Measurements from ENCODE around the gene TTC28. TPM values are rescaled to one million over a fixed set of nuclear protein-coding genes. Genes with fewer than 3 reads are reported as not detected.

TTC28 gene
- total RNA-seq, 2 donors from 2014 or later = 94.2 to 170 TPM

DNA sequence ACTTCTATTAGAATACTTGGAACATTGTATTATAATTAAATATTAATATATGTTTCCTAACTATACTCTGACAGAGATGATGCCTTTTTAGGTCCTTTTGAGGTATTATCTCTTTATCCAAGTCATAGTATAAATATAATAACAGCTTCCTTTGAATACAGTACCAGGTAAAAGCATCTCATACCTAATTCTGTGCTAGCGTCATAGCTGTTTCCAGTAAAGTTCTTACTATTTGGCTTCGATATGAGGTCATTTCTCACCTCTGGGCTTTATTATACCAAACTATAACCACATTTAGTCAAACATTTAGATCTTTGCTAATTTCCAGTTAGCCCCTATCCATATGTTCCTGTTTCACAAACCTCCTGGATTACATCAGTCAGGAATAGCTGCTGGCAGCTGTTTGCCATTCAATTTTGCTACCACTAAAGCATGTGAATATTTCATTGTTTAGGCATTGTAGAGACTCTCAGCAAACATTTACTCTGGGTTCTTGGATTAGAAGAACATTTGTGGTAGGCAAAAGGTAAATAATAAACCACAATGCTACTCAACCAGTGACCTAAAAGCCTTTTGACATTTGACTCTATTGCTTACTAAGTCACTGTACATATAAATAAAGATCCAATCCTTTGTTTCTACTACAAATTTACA lies 255.1 kb downstream of the TTC28 start:
- Histone ChIP-seq H3K27ac (no peak overlapping the region), H3K27me3 (replicated peaks; ENCODE audit: insufficient read depth) (no peaks in the 10 kb centered on the region), H3K4me1 (ENCODE audit: control insufficient read depth in 1 of 2, low read depth in 2 of 2) (peaks cover 13 to 18% of the 10 kb centered on the region in 2 donors), H3K4me3 (no peak overlapping the region), H3K36me3 (no peaks in the 10 kb centered on the region), H3K9me3 (no peaks in the 10 kb centered on the region)
- TF ChIP-seq, protein P1, sequence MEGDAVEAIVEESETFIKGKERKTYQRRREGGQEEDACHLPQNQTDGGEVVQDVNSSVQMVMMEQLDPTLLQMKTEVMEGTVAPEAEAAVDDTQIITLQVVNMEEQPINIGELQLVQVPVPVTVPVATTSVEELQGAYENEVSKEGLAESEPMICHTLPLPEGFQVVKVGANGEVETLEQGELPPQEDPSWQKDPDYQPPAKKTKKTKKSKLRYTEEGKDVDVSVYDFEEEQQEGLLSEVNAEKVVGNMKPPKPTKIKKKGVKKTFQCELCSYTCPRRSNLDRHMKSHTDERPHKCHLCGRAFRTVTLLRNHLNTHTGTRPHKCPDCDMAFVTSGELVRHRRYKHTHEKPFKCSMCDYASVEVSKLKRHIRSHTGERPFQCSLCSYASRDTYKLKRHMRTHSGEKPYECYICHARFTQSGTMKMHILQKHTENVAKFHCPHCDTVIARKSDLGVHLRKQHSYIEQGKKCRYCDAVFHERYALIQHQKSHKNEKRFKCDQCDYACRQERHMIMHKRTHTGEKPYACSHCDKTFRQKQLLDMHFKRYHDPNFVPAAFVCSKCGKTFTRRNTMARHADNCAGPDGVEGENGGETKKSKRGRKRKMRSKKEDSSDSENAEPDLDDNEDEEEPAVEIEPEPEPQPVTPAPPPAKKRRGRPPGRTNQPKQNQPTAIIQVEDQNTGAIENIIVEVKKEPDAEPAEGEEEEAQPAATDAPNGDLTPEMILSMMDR (IDR thresholded peaks at IDR 0.05) = no peak
- ATAC-seq (ENCODE audit: insufficient number of reproducible peaks, low FRiP score, low read depth) = no peak
- no peak for DNase-seq (ENCODE audit: low spot score)

DNA sequence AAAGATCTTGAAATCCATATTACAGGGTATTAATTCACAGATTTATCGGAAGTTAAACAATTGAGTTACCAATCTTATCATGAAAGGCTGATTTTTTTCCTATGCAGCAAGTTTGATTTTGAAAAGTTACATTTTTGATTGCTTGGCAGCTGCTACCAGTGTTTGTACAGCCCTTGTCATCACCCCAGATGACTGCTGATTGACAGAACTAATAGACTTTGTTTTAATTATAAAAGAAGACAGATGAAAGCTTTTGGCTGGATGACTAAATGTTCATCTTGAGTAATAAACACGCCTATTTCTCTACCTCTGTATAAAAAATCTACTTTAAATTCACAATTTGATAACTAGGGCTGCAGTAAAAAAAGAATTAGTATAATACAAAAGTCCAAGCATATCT lies 259.7 kb downstream of the TTC28 start:
- no peaks in the 10 kb centered on the region for H3K27me3 ChIP-seq (replicated peaks; ENCODE audit: insufficient read depth)
- H3K9me3 ChIP-seq = no peaks in the 10 kb centered on the region
- no peak overlapping the region for H3K27ac ChIP-seq
- H3K36me3 ChIP-seq = no peaks in the 10 kb centered on the region
- no peak overlapping the region for H3K4me3 ChIP-seq
- peaks cover 0 to 2% of the 10 kb centered on the region in 2 donors for H3K4me1 ChIP-seq (ENCODE audit: control insufficient read depth in 1 of 2, low read depth in 2 of 2)
- ATAC-seq (ENCODE audit: insufficient number of reproducible peaks, low FRiP score, low read depth) (no peak), DNase-seq (ENCODE audit: low spot score) (no peak)
- TF ChIP-seq, protein P1 (IDR thresholded peaks at IDR 0.05) = no peak

DNA sequence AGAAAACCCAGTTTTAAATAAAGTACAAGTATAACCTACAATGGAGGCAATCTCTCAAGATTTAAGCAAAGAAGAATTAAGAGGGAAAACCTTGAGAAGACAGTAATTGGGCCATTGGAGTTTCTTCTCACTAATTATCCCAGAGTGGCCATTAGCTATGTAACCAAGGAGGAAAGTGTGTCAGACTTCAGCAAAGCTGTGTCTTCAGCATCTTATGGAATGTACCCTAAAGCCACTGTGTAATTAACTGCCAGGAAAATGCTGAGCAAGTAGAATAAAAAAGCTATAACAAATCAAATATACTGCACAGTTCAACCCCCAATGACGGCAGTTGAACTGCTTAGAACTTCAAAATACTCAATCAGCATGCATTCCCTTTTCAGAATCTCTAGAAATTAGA lies 261.6 kb downstream of the TTC28 start:
- TF ChIP-seq, protein P1 (IDR thresholded peaks at IDR 0.05) = no peak
- H3K4me3 ChIP-seq = no peak overlapping the region
- H3K9me3 ChIP-seq = no peaks in the 10 kb centered on the region
- ATAC-seq (ENCODE audit: insufficient number of reproducible peaks, low FRiP score, low read depth) (no peak), DNase-seq (ENCODE audit: low spot score) (no peak)
- no peaks in the 10 kb centered on the region for H3K36me3 ChIP-seq
- H3K4me1 ChIP-seq (ENCODE audit: control insufficient read depth in 1 of 2, low read depth in 2 of 2) = peaks cover 7 to 13% of the 10 kb centered on the region in 2 donors
- no peaks in the 10 kb centered on the region for H3K27me3 ChIP-seq (replicated peaks; ENCODE audit: insufficient read depth)
- H3K27ac ChIP-seq = no peak overlapping the region

DNA sequence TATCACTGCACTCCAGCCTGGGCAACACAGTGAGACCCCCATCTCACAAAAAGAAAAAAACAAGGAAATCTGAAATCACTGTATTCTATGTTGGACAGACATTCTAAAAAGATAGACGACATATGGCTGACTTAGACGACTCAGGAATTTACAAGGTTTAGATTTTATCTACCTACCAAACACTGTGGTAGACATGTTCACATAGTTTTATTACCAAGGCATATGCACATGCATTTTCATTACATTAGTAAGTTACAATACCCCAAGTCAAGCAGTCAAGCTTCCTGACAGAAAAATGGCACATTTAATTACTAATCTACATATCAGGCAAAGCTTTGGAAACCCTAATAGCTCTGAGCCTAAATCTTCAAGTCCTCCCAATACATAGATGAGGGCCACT lies 262.2 kb downstream of the TTC28 start:
- no peaks in the 10 kb centered on the region for H3K27me3 ChIP-seq (replicated peaks; ENCODE audit: insufficient read depth)
- H3K27ac ChIP-seq = no peak overlapping the region
- TF ChIP-seq, protein P1 (IDR thresholded peaks at IDR 0.05) = no peak
- no peaks in the 10 kb centered on the region for H3K9me3 ChIP-seq
- H3K4me3 ChIP-seq = no peak overlapping the region
- DNase-seq (ENCODE audit: low spot score) (no peak), ATAC-seq (ENCODE audit: insufficient number of reproducible peaks, low FRiP score, low read depth) (no peak)
- H3K4me1 ChIP-seq (ENCODE audit: control insufficient read depth in 1 of 2, low read depth in 2 of 2) = peaks cover 7 to 13% of the 10 kb centered on the region in 2 donors
- no peaks in the 10 kb centered on the region for H3K36me3 ChIP-seq

DNA sequence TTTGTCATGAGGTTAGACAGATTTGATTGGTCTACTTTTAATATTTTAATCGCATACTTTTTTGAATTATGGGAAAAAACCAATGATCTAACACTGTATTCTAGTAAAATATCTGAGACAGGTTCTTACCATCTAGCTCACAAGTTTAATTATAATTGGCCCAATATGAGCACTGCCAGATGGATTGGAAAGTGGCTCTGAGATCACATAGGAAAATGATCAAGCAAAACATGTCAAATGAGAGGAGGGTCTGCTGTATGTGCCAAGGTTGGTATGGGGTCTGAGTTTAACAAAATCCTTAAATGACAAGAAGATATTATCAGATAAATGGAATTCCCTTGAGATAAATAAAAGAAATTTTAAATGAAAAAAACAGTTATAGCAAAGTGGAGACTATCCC lies 264.7 kb downstream of the TTC28 start:
- H3K4me1 ChIP-seq (ENCODE audit: control insufficient read depth in 1 of 2, low read depth in 2 of 2) = peaks cover 25 to 33% of the 10 kb centered on the region in 2 donors
- DNase-seq (ENCODE audit: low spot score) (no peak), ATAC-seq (ENCODE audit: insufficient number of reproducible peaks, low FRiP score, low read depth) (no peak)
- TF ChIP-seq, protein P1 (IDR thresholded peaks at IDR 0.05) = no peak
- no peaks in the 10 kb centered on the region for H3K36me3 ChIP-seq
- H3K27ac ChIP-seq = no peak overlapping the region
- H3K4me3 ChIP-seq = no peak overlapping the region
- no peaks in the 10 kb centered on the region for H3K27me3 ChIP-seq (replicated peaks; ENCODE audit: insufficient read depth)
- H3K9me3 ChIP-seq = no peaks in the 10 kb centered on the region

Data from thoracic aorta (tissue), 2 donors.